ENCODE data around the gene NT5C3A. TPM values are rescaled to one million over a fixed set of nuclear protein-coding genes. Genes with fewer than 3 reads are reported as not detected.

NT5C3A gene
- total and polyA plus RNA-seq, 9 of the 15 experiments (the other 6 are each of a cell fraction or from before 2014, with no cell fraction given), result 18.6 to 60.1 (median 40.0) TPM

- peak; percentile 96 for ATAC-seq
- Histone ChIP-seq H3K4me1 (replicated peaks in 1 of 2; ENCODE audit: control insufficient read depth in 2 of 2, insufficient read depth in 2 of 2, low read length in 2 of 2) (peaks cover 7 to 20% of the 10 kb centered on the region in 2 experiments; a peak in 3 of 5 replicates), H3K4me2 (ENCODE audit: insufficient read depth, low read length) (peak overlapping the region; percentile 82), H3K9me1 (ENCODE audit: control insufficient read depth, insufficient read depth, low read length) (no peaks in the 10 kb centered on the region), H3K4me3 (peak overlapping the region; percentile 90), H4K20me1 (replicated peaks; ENCODE audit: control insufficient read depth, insufficient read depth, low read length) (0 out of 2 replicates have a peak, but pooled peaks cover 9% of the 10 kb centered on the region), H3K27me3 (ENCODE audit: control insufficient read depth in 2 of 2, insufficient read depth in 2 of 2, low read length in 2 of 2) (no peaks in the 10 kb centered on the region), H3K9me3 (replicated peaks; ENCODE audit: control insufficient read depth, insufficient read depth, low read depth, low read length) (no peaks in the 10 kb centered on the region; the same call in none of the 2 replicates), H3K27ac (ENCODE audit: extremely low read depth, low read depth, low read length) (peak overlapping the region; percentile 94), H3K36me3 (ENCODE audit: control insufficient read depth, insufficient read depth, low read length) (peaks cover 24% of the 10 kb centered on the region; the same call in 2 of the 3 replicates), H3K9ac (ENCODE audit: insufficient read depth in 1 of 2, low read depth in 2 of 2, low read length in 2 of 2) (peak overlapping the region; percentile 85 to 99), H2AFZ (ENCODE audit: low read depth, low read length) (peak overlapping the region; percentile 100), H3K79me2 (ENCODE audit: control insufficient read depth, insufficient read depth, low read length) (peaks cover 47% of the 10 kb centered on the region)
- FAIRE-seq, result peak; percentile 93
- peak; percentile 95 to 97 (median 96) for DNase-seq (ENCODE audit: extremely low read depth in 1 of 4, low spot score in 3 of 4)
- ChIA-PET POLR2A (interaction anchor here (0.5 to 3.0 kb wide), 14 partner anchors 10 to 427 kb away, joined by 3 to 33 read pairs (median 3); no protein-coding TSS in a partner anchor), CTCF (ENCODE audit: low intra/inter-chr PET ratio) (no interaction called here)
- WGBS (ENCODE audit: insufficient coverage, low coverage, missing lambda C conversion rate), result 2% methylated on average over 38 of the region's 50 CpGs
- in situ Hi-C loops (cut with MboI), result no loop called here
- intact Hi-C loops (cut with micrococcal nuclease), result loop anchor here (5.0 to 10.0 kb wide), 3 partner anchors 106 to 568 kb away; partner anchors contain the start of genes AVL9, FKBP9 and LSM5
- no TSS peak for BruUV-seq (replicated peaks)
- TF ChIP-seq EP400 (IDR thresholded peaks at IDR 0.05) (peak; percentile 46; the same call in 1 of the 2 replicates), GMEB1 (CRISPR knock-in tag; IDR thresholded peaks at IDR 0.05) (peak; percentile 52; the same call in 1 of the 2 replicates), TAF1 (IDR thresholded peaks at IDR 0.05; ENCODE audit: control insufficient read depth, extremely low read depth, insufficient read depth, low read length, severe bottlenecking) (peak; percentile 74), ZC3H11A (IDR thresholded peaks at IDR 0.05; ENCODE audit: low read depth, low read length) (no peak), NR2C1 (IDR thresholded peaks at IDR 0.05) (no peak), NR2C1 (tag; IDR thresholded peaks at IDR 0.05) (peak; percentile 48; the same call in 1 of the 2 replicates), MTA3 (IDR thresholded peaks at IDR 0.05; ENCODE audit: borderline replicate concordance) (no peak; the same call in 1 of the 2 replicates), TEAD1 (CRISPR knock-in tag; IDR thresholded peaks at IDR 0.05) (peak in 1 of 2 experiments; percentile 70; a peak in 2 of 4 replicates), SP1 (CRISPR knock-in tag; IDR thresholded peaks at IDR 0.05) (no peak; the same call in 1 of the 2 replicates), KAT7 (CRISPR knock-in tag; IDR thresholded peaks at IDR 0.05; ENCODE audit: borderline replicate concordance) (0 out of 2 replicates have a peak, but pooled peaks have one; percentile 49), SRF (CRISPR knock-in tag; IDR thresholded peaks at IDR 0.05) (0 out of 4 replicates have a peak, but pooled peaks of 1 of the 2 experiments have one; percentile 3), HDAC2 (IDR thresholded peaks at IDR 0.05) (peak; percentile 72; the same call in 1 of the 2 replicates), BRD9 (IDR thresholded peaks at IDR 0.05; ENCODE audit: low read depth, partially characterized antibody) (no peak), POLR2B (IDR thresholded peaks at IDR 0.05; ENCODE audit: low read depth, partially characterized antibody) (peak; percentile 40), ZNF431 (CRISPR knock-in tag; IDR thresholded peaks at IDR 0.05) (0 out of 2 replicates have a peak, but pooled peaks have one; percentile 14), FOXK1 (CRISPR knock-in tag; IDR thresholded peaks at IDR 0.05; ENCODE audit: borderline replicate concordance) (0 out of 2 replicates have a peak, but pooled peaks have one; percentile 64)
- TF ChIP-seq, protein P1, sequence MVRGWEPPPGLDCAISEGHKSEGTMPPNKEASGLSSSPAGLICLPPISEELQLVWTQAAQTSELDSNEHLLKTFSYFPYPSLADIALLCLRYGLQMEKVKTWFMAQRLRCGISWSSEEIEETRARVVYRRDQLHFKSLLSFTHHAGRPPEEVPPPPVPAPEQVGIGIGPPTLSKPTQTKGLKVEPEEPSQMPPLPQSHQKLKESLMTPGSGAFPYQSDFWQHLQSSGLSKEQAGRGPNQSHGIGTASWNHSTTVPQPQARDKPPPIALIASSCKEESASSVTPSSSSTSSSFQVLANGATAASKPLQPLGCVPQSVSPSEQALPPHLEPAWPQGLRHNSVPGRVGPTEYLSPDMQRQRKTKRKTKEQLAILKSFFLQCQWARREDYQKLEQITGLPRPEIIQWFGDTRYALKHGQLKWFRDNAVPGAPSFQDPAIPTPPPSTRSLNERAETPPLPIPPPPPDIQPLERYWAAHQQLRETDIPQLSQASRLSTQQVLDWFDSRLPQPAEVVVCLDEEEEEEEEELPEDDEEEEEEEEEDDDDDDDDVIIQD (CRISPR knock-in tag; IDR thresholded peaks at IDR 0.05), result no peak
Measured at GRCh38 chr7:33062782-33063443, 337 bp upstream of the NT5C3A start.
